Activated CD8-positive, alpha-beta T cell treated with anti-CD3 and anti-CD28 coated beads for 36 hours (primary cell): ENCODE results near the gene MAST4. TPM values are rescaled to one million over a fixed set of nuclear protein-coding genes. Genes with fewer than 3 reads are reported as not detected.

Experiments
- ATAC-seq: fragments of 200-7000 bp; cut with Tn5 transposase; one replicate; pipeline ENCODE4 v1.10.0; 2021; ENCODE audit warnings: mild to moderate bottlenecking, moderate library complexity
- CTCF ChIA-PET: fragments of 350-600 bp; sonication (Branson Sonifier 250); formaldehyde crosslinking; loops from one replicate; lab custom pipeline; 2021; ENCODE audit warnings: antibody characterized with exemption; lab: Charles Lee
- POLR2A ChIA-PET: fragments of 350-600 bp; sonication (Branson Sonifier 250); formaldehyde crosslinking; loops from one replicate; lab custom pipeline; 2021; ENCODE audit warnings: antibody characterized with exemption; lab: Charles Lee
- DNase-seq: peaks from one replicate; pipeline ENCODE4 v3.0.0-alpha.2; 2020
- H3K27ac Mint-ChIP-seq: one replicate; pipeline ENCODE4 v1.8.0; 2021; ENCODE audit warnings: mild to moderate bottlenecking, mixed read lengths
- H3K27me3 Mint-ChIP-seq: one replicate; pipeline ENCODE4 v1.8.0; 2021; ENCODE audit warnings: mixed read lengths
- H3K36me3 Mint-ChIP-seq: one replicate; pipeline ENCODE4 v1.8.0; 2021; ENCODE audit warnings: low read depth, mixed read lengths
- H3K4me1 Mint-ChIP-seq: one replicate; pipeline ENCODE4 v1.8.0; 2021; ENCODE audit warnings: low read depth, mixed read lengths
- H3K4me3 Mint-ChIP-seq: one replicate; pipeline ENCODE4 v1.8.0; 2021; ENCODE audit warnings: mild to moderate bottlenecking, moderate library complexity, mixed read lengths
- H3K9me3 Mint-ChIP-seq: one replicate; pipeline ENCODE4 v1.8.0; 2021; ENCODE audit warnings: mixed read lengths
- CTCF ChIP-seq: fragments of 200-600 bp; IDR thresholded peaks from one replicate; pipeline ENCODE4 v1.8.0; 2022; ENCODE audit warnings: antibody characterized with exemption, mild to moderate bottlenecking
- intact Hi-C: fragments of 100-400 bp; cut with micrococcal nuclease; formaldehyde crosslinking; loops from one replicate; pipeline ENCODE4 v1.10.0; 2022
- total RNA-seq, 2 experiments: library from RNA; stranded (reverse); gene quantifications; one replicate each; pipeline ENCODE4 v1.2.3, GENCODE V29; 2021

MAST4 gene
- total RNA-seq, 2 experiments from 2014 or later, result 7.6 to 10.0 TPM

GRCh38 chr5:67021521-67021920 lies 425.3 kb downstream of the MAST4 start:
- Mint-ChIP-seq H3K27me3 (no peaks in the 10 kb centered on the region), H3K4me3 (no peak overlapping the region), H3K36me3 (peaks cover 2% of the 10 kb centered on the region), H3K9me3 (no peaks in the 10 kb centered on the region), H3K4me1 (peaks cover 30% of the 10 kb centered on the region), H3K27ac (no peak overlapping the region)
- ChIA-PET POLR2A (no interaction called here), CTCF (interaction anchor here (1.9 kb wide), 1 partner anchor 9 kb away, joined by 4 read pairs; no protein-coding TSS in a partner anchor)
- intact Hi-C loops, result no loop called here
- peak; percentile 98 for ATAC-seq
- DNase-seq, result peak; percentile 21
- no peak for TF ChIP-seq CTCF

GRCh38 chr5:67021962-67022361 lies 425.8 kb downstream of the MAST4 start:
- Mint-ChIP-seq H3K9me3 (no peaks in the 10 kb centered on the region), H3K27me3 (no peaks in the 10 kb centered on the region), H3K27ac (no peak overlapping the region), H3K4me1 (peaks cover 28% of the 10 kb centered on the region), H3K4me3 (no peak overlapping the region), H3K36me3 (peaks cover 2% of the 10 kb centered on the region)
- CTCF ChIA-PET, result interaction anchor here (1.2 to 1.9 kb wide), 2 partner anchors 10 to 12 kb away, joined by 3 to 4 read pairs; no protein-coding TSS in a partner anchor
- no peak for ATAC-seq
- no peak for DNase-seq
- intact Hi-C loops, result no loop called here
- POLR2A ChIA-PET, result no interaction called here
- no peak for TF ChIP-seq CTCF

- TF ChIP-seq CTCF, result no peak
- intact Hi-C loops, result no loop called here
- ChIA-PET POLR2A (no interaction called here), CTCF (interaction anchor here (1.8 kb wide), 1 partner anchor 8 kb away, joined by 5 read pairs; no protein-coding TSS in a partner anchor)
- peaks cover 4% of the 10 kb centered on the region for H3K36me3 Mint-ChIP-seq
- H3K27ac Mint-ChIP-seq, result no peak overlapping the region
- ATAC-seq (no peak), DNase-seq (no peak)
- H3K4me3 Mint-ChIP-seq, result no peak overlapping the region
- H3K9me3 Mint-ChIP-seq, result no peaks in the 10 kb centered on the region
- no peaks in the 10 kb centered on the region for H3K27me3 Mint-ChIP-seq
- peaks cover 52% of the 10 kb centered on the region for H3K4me1 Mint-ChIP-seq
These were observed 429.3 kb downstream of the MAST4 start for GRCh38 chr5:67025457-67025856.

GRCh38 chr5:67026278-67026677 lies 430.1 kb downstream of the MAST4 start:
- intact Hi-C loops, result no loop called here
- Mint-ChIP-seq H3K4me1 (peaks cover 56% of the 10 kb centered on the region), H3K36me3 (peaks cover 4% of the 10 kb centered on the region), H3K9me3 (no peaks in the 10 kb centered on the region), H3K27me3 (no peaks in the 10 kb centered on the region), H3K4me3 (no peak overlapping the region), H3K27ac (no peak overlapping the region)
- no peak for ATAC-seq
- no peak for TF ChIP-seq CTCF
- POLR2A ChIA-PET, result no interaction called here
- no peak for DNase-seq
- CTCF ChIA-PET, result interaction anchor here (1.0 to 1.8 kb wide), 2 partner anchors 9 to 39 kb away, joined by 4 to 5 read pairs; no protein-coding TSS in a partner anchor

- Mint-ChIP-seq H3K27ac (no peak overlapping the region), H3K36me3 (peaks cover 4% of the 10 kb centered on the region), H3K27me3 (no peaks in the 10 kb centered on the region), H3K4me3 (no peak overlapping the region), H3K9me3 (no peaks in the 10 kb centered on the region), H3K4me1 (peaks cover 56% of the 10 kb centered on the region)
- intact Hi-C loops, result no loop called here
- ChIA-PET POLR2A (no interaction called here), CTCF (interaction anchor here (1.0 to 1.8 kb wide), 2 partner anchors 10 to 40 kb away, joined by 4 to 5 read pairs; no protein-coding TSS in a partner anchor)
- TF ChIP-seq CTCF, result no peak
- DNase-seq (no peak), ATAC-seq (no peak)
These were observed 431.0 kb downstream of the MAST4 start for GRCh38 chr5:67027171-67027570.
